Calu3 (cell line): ENCODE results near the gene AGER. TPM values are rescaled to one million over a fixed set of nuclear protein-coding genes. Genes with fewer than 3 reads are reported as not detected.

Experiments used
- BruUV-seq: library from RNA; stranded (reverse); fragments of 400-500 nt; replicated peaks from 2 replicates; lab custom pipeline; 2021; lab: Mats Ljungman, UMichigan
- CTCF ChIA-PET: fragments of 300-600 bp; sonication (Branson Sonifier 250); formaldehyde crosslinking; loops from one replicate; lab custom pipeline; 2022; ENCODE audit warnings: antibody characterized with exemption; lab: Charles Lee
- DNase-seq: peaks from one replicate; pipeline ENCODE4 v3.0.0; 2022
- H3K27ac Mint-ChIP-seq: one replicate; pipeline ENCODE4 v1.8.0; 2022; ENCODE audit warnings: mixed read lengths; ENCODE audit not compliant: unreplicated experiment
- H3K27me3 Mint-ChIP-seq: one replicate; pipeline ENCODE4 v1.8.0; 2022; ENCODE audit warnings: mixed read lengths; ENCODE audit not compliant: unreplicated experiment
- H3K36me3 Mint-ChIP-seq: one replicate; pipeline ENCODE4 v1.8.0; 2022; ENCODE audit warnings: mild to moderate bottlenecking, moderate library complexity, mixed read lengths; ENCODE audit not compliant: insufficient read depth, unreplicated experiment
- H3K4me1 Mint-ChIP-seq: one replicate; pipeline ENCODE4 v1.8.0; 2022; ENCODE audit warnings: mild to moderate bottlenecking, low read depth, mixed read lengths; ENCODE audit not compliant: unreplicated experiment
- H3K4me3 Mint-ChIP-seq: one replicate; pipeline ENCODE4 v1.8.0; 2022; ENCODE audit warnings: mild to moderate bottlenecking, low read depth, moderate library complexity, mixed read lengths; ENCODE audit not compliant: unreplicated experiment
- H3K9me3 Mint-ChIP-seq: one replicate; pipeline ENCODE4 v1.8.0; 2022; ENCODE audit warnings: low read depth, mixed read lengths; ENCODE audit not compliant: unreplicated experiment
- CTCF ChIP-seq: fragments of 200-600 bp; IDR thresholded peaks from one replicate; pipeline ENCODE4 v1.8.0; 2022; ENCODE audit warnings: antibody characterized with exemption; ENCODE audit not compliant: unreplicated experiment
- intact Hi-C: fragments of 100-400 bp; cut with micrococcal nuclease; formaldehyde crosslinking; loops from one replicate; pipeline ENCODE4 v1.10.0; 2022; ENCODE audit not compliant: unreplicated experiment
- total RNA-seq: library from RNA; stranded (reverse); gene quantifications from 2 replicates; pipeline ENCODE4 v1.2.3, GENCODE V29; 2022

AGER gene
- total RNA-seq, 1 experiment from 2014 or later, result 14.4 TPM

GRCh38 chr6:32191696-32192607 is 7.9 kb upstream of the AGER start:
- peaks cover 72% of the 10 kb centered on the region for H3K36me3 Mint-ChIP-seq
- no peak for TF ChIP-seq CTCF
- H3K9me3 Mint-ChIP-seq, result no peaks in the 10 kb centered on the region
- H3K27ac Mint-ChIP-seq, result peak overlapping the region; percentile 54
- H3K4me1 Mint-ChIP-seq, result peaks cover 43% of the 10 kb centered on the region
- no TSS peak for BruUV-seq
- CTCF ChIA-PET, result interaction anchor here (0.7 kb wide), 1 partner anchor 337 kb away, joined by 3 read pairs; no protein-coding TSS in a partner anchor
- H3K4me3 Mint-ChIP-seq, result peak overlapping the region; percentile 80
- no peaks in the 10 kb centered on the region for H3K27me3 Mint-ChIP-seq
- DNase-seq, result no peak
- intact Hi-C loops, result loop anchor here (10.0 kb wide), 1 partner anchor 247 kb away; the partner anchor contains the start of gene CFB

- intact Hi-C loops, result loop anchor here (10.0 kb wide), 1 partner anchor 246 kb away; the partner anchor contains the start of gene CFB
- H3K9me3 Mint-ChIP-seq, result no peaks in the 10 kb centered on the region
- DNase-seq, result no peak
- peak overlapping the region; percentile 54 for H3K27ac Mint-ChIP-seq
- peaks cover 34% of the 10 kb centered on the region for H3K4me1 Mint-ChIP-seq
- peaks cover 72% of the 10 kb centered on the region for H3K36me3 Mint-ChIP-seq
- no TSS peak for BruUV-seq
- CTCF ChIA-PET, result interaction anchor here (1.0 to 1.8 kb wide), 2 partner anchors 14 to 81 kb away, joined by 5 to 8 read pairs; no protein-coding TSS in a partner anchor
- H3K27me3 Mint-ChIP-seq, result no peaks in the 10 kb centered on the region
- TF ChIP-seq CTCF, result no peak
- peak overlapping the region; percentile 80 for H3K4me3 Mint-ChIP-seq
Observed at GRCh38 chr6:32190911-32191677, 7.0 kb upstream of the AGER start.

- peak; percentile 92 for DNase-seq
- CTCF ChIA-PET, result interaction anchor here (0.6 to 1.8 kb wide), 9 partner anchors 11 to 1308 kb away, joined by 3 to 8 read pairs (median 5); partner anchors contain the start of gene NOTCH4
- Mint-ChIP-seq H3K27ac (peak within 1 kb of the TSS; percentile 70), H3K27me3 (no peaks in the 10 kb centered on the region), H3K4me1 (peaks cover 30% of the 10 kb centered on the region), H3K4me3 (peak within 1 kb of the TSS; percentile 80), H3K36me3 (peaks cover 71% of the 10 kb centered on the region), H3K9me3 (no peaks in the 10 kb centered on the region)
- no peak for TF ChIP-seq CTCF
- TSS peak; percentile 92 for BruUV-seq
- intact Hi-C loops, result loop anchor here (10.0 kb wide), 1 partner anchor 245 kb away; the partner anchor contains the start of gene CFB
Observed at GRCh38 chr6:32190054-32190851, 6.2 kb upstream of the AGER start, which contains the start of gene PBX2. PBX2 (minus strand) TSS chr6:32190202; CDS start chr6:32189915, 287 bp downstream.
